H9 (cell line): ENCODE results near the gene PPFIBP2. TPM values are rescaled to one million over a fixed set of nuclear protein-coding genes. Genes with fewer than 3 reads are reported as not detected.
A peak's percentile ranks its signal among the peaks of the same experiment; 100 is the strongest.

Experiments used
- DNase-seq: peaks from one replicate; pipeline ENCODE4 v3.0.0-alpha.2; 2017
- H2AFZ ChIP-seq: one replicate; pipeline ENCODE4 v1.6.1; 2013; ENCODE audit warnings: mild to moderate bottlenecking, low read length, control low read depth, moderate library complexity
- H2AK5ac ChIP-seq: 2 replicates; pipeline ENCODE4 v1.6.1; 2013; ENCODE audit warnings: low read length, control low read depth, mixed read lengths; ENCODE audit not compliant: insufficient read length
- H2BK120ac ChIP-seq: one replicate; pipeline ENCODE4 v1.6.1; 2013; ENCODE audit warnings: low read depth, mild to moderate bottlenecking, low read length, control low read depth, inconsistent platforms; ENCODE audit not compliant: poor library complexity, severe bottlenecking
- H2BK12ac ChIP-seq: 2 replicates; pipeline ENCODE4 v1.6.1; 2013; ENCODE audit warnings: low read length, control low read depth, mixed read lengths, low read depth; ENCODE audit not compliant: insufficient read length
- H2BK15ac ChIP-seq: 2 replicates; pipeline ENCODE4 v1.6.1; 2013; ENCODE audit warnings: low read depth, low read length, control low read depth
- H2BK20ac ChIP-seq: one replicate; pipeline ENCODE4 v1.6.1; 2013; ENCODE audit warnings: low read depth, mild to moderate bottlenecking, low read length, control low read depth, inconsistent platforms; ENCODE audit not compliant: poor library complexity, severe bottlenecking
- H2BK5ac ChIP-seq: 2 replicates; pipeline ENCODE4 v1.6.1; 2013; ENCODE audit warnings: low read length, control low read depth, mixed read lengths; ENCODE audit not compliant: insufficient read length
- H3K14ac ChIP-seq: 2 replicates; pipeline ENCODE4 v1.6.1; 2013; ENCODE audit warnings: low read length, control low read depth; ENCODE audit not compliant: insufficient read depth
- H3K18ac ChIP-seq: 2 replicates; pipeline ENCODE4 v1.6.1; 2013; ENCODE audit warnings: low read depth, mild to moderate bottlenecking, mixed read lengths, low read length, control low read depth; ENCODE audit not compliant: insufficient read length
- H3K23ac ChIP-seq: 2 replicates; pipeline ENCODE4 v1.6.1; 2013; ENCODE audit warnings: low read length, control low read depth, mixed read lengths, low read depth; ENCODE audit not compliant: insufficient read length
- H3K23me2 ChIP-seq: 2 replicates; pipeline ENCODE4 v1.6.1; 2013; ENCODE audit warnings: low read depth, mild to moderate bottlenecking, mixed read lengths, low read length, control low read depth; ENCODE audit not compliant: insufficient read length, poor library complexity, severe bottlenecking
- H3K27ac ChIP-seq: 2 replicates; pipeline ENCODE4 v1.5.1; 2013; ENCODE audit warnings: low read length, control low read depth, mixed read lengths, low read depth; ENCODE audit not compliant: insufficient read length
- H3K27me3 ChIP-seq: 2 replicates; pipeline ENCODE4 v1.6.1; 2013; ENCODE audit warnings: low read length, control low read depth, inconsistent platforms; ENCODE audit not compliant: insufficient read depth
- H3K4ac ChIP-seq: 2 replicates; pipeline ENCODE4 v1.6.1; 2013; ENCODE audit warnings: low read depth, mild to moderate bottlenecking, control low read depth, inconsistent platforms, low read length, moderate library complexity
- H3K4me1 ChIP-seq: 2 replicates; pipeline ENCODE4 v1.6.1; 2013; ENCODE audit warnings: low read length, control low read depth, inconsistent platforms; ENCODE audit not compliant: insufficient read depth
- H3K4me2 ChIP-seq: 2 replicates; pipeline ENCODE4 v1.6.1; 2013; ENCODE audit warnings: low read length, control low read depth, mixed read lengths; ENCODE audit not compliant: insufficient read length, insufficient read depth
- H3K56ac ChIP-seq: 2 replicates; pipeline ENCODE4 v1.6.1; 2013; ENCODE audit warnings: low read depth, mild to moderate bottlenecking, mixed read lengths, low read length, control low read depth; ENCODE audit not compliant: insufficient read length
- H3K79me1 ChIP-seq: 2 replicates; pipeline ENCODE4 v1.6.1; 2013; ENCODE audit warnings: low read depth, mild to moderate bottlenecking, moderate library complexity, low read length, control low read depth, inconsistent platforms; ENCODE audit not compliant: insufficient read depth, poor library complexity, severe bottlenecking
- H3K79me2 ChIP-seq: 2 replicates; pipeline ENCODE4 v1.6.1; 2013; ENCODE audit warnings: low read length, control low read depth, inconsistent platforms; ENCODE audit not compliant: insufficient read depth
- H3K9ac ChIP-seq: 2 replicates; pipeline ENCODE4 v1.6.1; 2013; ENCODE audit warnings: low read length, control low read depth, mixed read lengths; ENCODE audit not compliant: insufficient read length; ENCODE audit errors: extremely low read depth
- H3K9me3 ChIP-seq: one replicate; pipeline ENCODE4 v1.6.1; 2013; ENCODE audit warnings: low read depth, low read length, inconsistent platforms; ENCODE audit not compliant: control insufficient read depth
- H3T11ph ChIP-seq: one replicate; pipeline ENCODE4 v1.6.1; 2013; ENCODE audit warnings: mild to moderate bottlenecking, low read length, control low read depth, inconsistent platforms
- H4K20me1 ChIP-seq: one replicate; pipeline ENCODE4 v1.6.1; 2013; ENCODE audit not compliant: control insufficient read depth, insufficient read length, insufficient read depth
- H4K5ac ChIP-seq: 2 replicates; pipeline ENCODE4 v1.6.1; 2013; ENCODE audit warnings: low read depth, mild to moderate bottlenecking, mixed read lengths, low read length, control low read depth; ENCODE audit not compliant: insufficient read length
- H4K8ac ChIP-seq: replicated peaks from 2 replicates; pipeline ENCODE4 v1.6.1; 2013; ENCODE audit warnings: low read length, control low read depth, mixed read lengths, low read depth; ENCODE audit not compliant: insufficient read length
- H4K91ac ChIP-seq: 2 replicates; pipeline ENCODE4 v1.6.1; 2013; ENCODE audit warnings: low read depth, mild to moderate bottlenecking, moderate library complexity, mixed read lengths, low read length, control low read depth; ENCODE audit not compliant: insufficient read length
- H3K27ac Mint-ChIP-seq, 3 experiments: 2 replicates in 2 of 3; 3 replicates in 1 of 3; pipeline ENCODE4 v1.8.0; 2020 to 2021; ENCODE audit warnings: mixed read lengths in 3 of 3, mild to moderate bottlenecking in 1 of 3, moderate library complexity in 1 of 3
- H3K27me3 Mint-ChIP-seq: 2 replicates; pipeline ENCODE4 v1.8.0; 2021; ENCODE audit warnings: low read depth, mild to moderate bottlenecking, moderate library complexity, mixed read lengths
- H3K36me3 Mint-ChIP-seq, 3 experiments: 2 replicates in 2 of 3; 3 replicates in 1 of 3; pipeline ENCODE4 v1.8.0; 2020 to 2021; ENCODE audit warnings: low read depth in 3 of 3, mixed read lengths in 3 of 3; ENCODE audit not compliant: insufficient read depth in 1 of 3
- H3K4me1 Mint-ChIP-seq, 2 experiments: 2 replicates each; pipeline ENCODE4 v1.8.0; 2020; ENCODE audit warnings: mixed read lengths in 2 of 2
- H3K4me3 Mint-ChIP-seq, 2 experiments: 2 replicates in 1 of 2; 3 replicates in 1 of 2; pipeline ENCODE4 v1.8.0; 2020 to 2021; ENCODE audit warnings: mild to moderate bottlenecking in 2 of 2, mixed read lengths in 2 of 2, moderate library complexity in 1 of 2
- H3K9me3 Mint-ChIP-seq, 2 experiments: 2 replicates in 1 of 2; 3 replicates in 1 of 2; pipeline ENCODE4 v1.8.0; 2020; ENCODE audit warnings: mild to moderate bottlenecking in 2 of 2, mixed read lengths in 2 of 2, moderate library complexity in 1 of 2
- WGBS: extraction: QIAGEN DNeasy Blood & Tissue Kit; methylation state at CpG from one replicate; pipeline ENCODE4 v1.1.7; 2013; ENCODE audit warnings: missing lambda C conversion rate, low lambda C conversion rate, mixed read lengths; ENCODE audit not compliant: insufficient read length; ENCODE audit errors: extremely low coverage; 5-methylcytosine and 5-hydroxymethylcytosine counted together
- total RNA-seq: library from RNA; stranded (reverse); gene quantifications from 2 replicates; pipeline ENCODE4 v1.2.1, GENCODE V29; 2021
- TF ChIP-seq, protein P1 (sequence below): fragments of 200-600 bp; sonication (generic); conservative IDR thresholded peaks from 3 replicates; pipeline ENCODE4 v1.8.0; 2021; ENCODE audit warnings: antibody characterized with exemption, mild to moderate bottlenecking

Gene PPFIBP2
- total RNA-seq, 1 experiment from 2014 or later, result 8.3 TPM

DNA sequence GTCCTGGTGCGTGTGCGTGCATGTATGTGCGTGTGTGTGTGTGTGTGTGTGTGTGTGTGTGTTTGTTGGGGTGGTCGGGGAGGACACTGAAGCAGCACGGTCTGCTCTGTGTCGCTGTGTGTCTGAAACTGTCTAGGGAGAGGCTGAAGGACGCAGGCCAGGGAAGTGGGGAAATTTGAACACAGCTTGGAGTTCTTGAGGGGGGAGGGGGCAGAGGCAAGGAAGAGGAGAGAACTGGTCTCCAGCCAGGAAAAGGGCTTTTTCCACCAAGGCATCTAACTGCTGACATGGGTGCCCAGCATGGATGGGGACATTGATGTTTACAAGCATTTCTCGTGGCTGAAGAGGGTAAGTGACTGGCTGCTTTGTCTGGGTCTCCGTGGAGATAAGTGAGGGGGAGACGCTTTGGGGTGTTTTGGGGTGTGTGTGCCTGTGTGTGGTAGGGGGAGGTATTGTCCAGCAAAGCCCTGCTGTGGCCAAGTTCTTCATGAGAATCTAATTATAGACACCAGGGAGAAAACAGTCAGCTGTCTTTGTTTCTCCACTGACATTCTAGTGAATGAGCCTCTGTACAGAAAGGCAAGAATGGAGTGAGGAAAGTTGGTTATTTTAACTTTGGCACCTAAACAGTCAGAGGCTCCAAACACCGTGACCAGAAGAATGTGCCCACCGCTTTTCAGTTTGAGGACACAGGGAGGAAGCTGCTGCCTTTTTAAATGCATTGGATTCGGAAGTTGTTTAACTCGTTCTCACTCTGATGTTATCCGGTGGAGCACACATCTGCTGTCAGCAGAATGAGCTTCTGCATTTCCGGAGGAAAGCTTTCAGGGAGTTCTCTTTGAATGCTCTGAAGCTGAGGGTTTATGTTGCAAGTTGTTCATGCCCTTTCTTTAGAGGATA is 63.7 kb downstream of the PPFIBP2 start:
- Mint-ChIP-seq H3K36me3 (no peaks in the 10 kb centered on the region), H3K9me3 (no peaks in the 10 kb centered on the region), H3K27ac (peak overlapping the region; percentile 58 to 93 (median 85)), H3K4me1 (peaks cover 55 to 59% of the 10 kb centered on the region in 2 experiments), H3K27me3 (no peaks in the 10 kb centered on the region; the same call in 1 of the 2 replicates), H3K4me3 (peak overlapping the region; percentile 0 to 55; a peak in 3 of 5 replicates)
- Histone ChIP-seq H4K5ac (no peak overlapping the region), H4K20me1 (no peaks in the 10 kb centered on the region), H3K14ac (peak overlapping the region; percentile 69), H2BK12ac (no peak overlapping the region), H2BK20ac (peak overlapping the region; percentile 76), H3K9me3 (no peaks in the 10 kb centered on the region), H3K27ac (peak overlapping the region; percentile 11), H4K91ac (no peak overlapping the region), H3K23ac (no peak overlapping the region), H2BK120ac (no peak overlapping the region), H3K4me2 (peak overlapping the region; percentile 42), H3T11ph (no peak overlapping the region), H2BK15ac (no peak overlapping the region), H3K4me1 (peaks cover 18% of the 10 kb centered on the region; the same call in 1 of the 2 replicates), H3K56ac (peak overlapping the region; percentile 76), H4K8ac (no peak overlapping the region), H3K4ac (no peak overlapping the region), H2BK5ac (no peak overlapping the region), H2AFZ (no peak overlapping the region), H3K23me2 (no peaks in the 10 kb centered on the region), H3K79me2 (no peaks in the 10 kb centered on the region), H3K79me1 (no peaks in the 10 kb centered on the region), H3K9ac (peak overlapping the region; percentile 4), H3K27me3 (no peaks in the 10 kb centered on the region), H3K18ac (peak overlapping the region; percentile 70), H2AK5ac (peak overlapping the region; percentile 39)
- no CpG with 5 or more reads among the region's 16 CpGs for WGBS
- peak; percentile 44 for DNase-seq
- TF ChIP-seq, protein P1, sequence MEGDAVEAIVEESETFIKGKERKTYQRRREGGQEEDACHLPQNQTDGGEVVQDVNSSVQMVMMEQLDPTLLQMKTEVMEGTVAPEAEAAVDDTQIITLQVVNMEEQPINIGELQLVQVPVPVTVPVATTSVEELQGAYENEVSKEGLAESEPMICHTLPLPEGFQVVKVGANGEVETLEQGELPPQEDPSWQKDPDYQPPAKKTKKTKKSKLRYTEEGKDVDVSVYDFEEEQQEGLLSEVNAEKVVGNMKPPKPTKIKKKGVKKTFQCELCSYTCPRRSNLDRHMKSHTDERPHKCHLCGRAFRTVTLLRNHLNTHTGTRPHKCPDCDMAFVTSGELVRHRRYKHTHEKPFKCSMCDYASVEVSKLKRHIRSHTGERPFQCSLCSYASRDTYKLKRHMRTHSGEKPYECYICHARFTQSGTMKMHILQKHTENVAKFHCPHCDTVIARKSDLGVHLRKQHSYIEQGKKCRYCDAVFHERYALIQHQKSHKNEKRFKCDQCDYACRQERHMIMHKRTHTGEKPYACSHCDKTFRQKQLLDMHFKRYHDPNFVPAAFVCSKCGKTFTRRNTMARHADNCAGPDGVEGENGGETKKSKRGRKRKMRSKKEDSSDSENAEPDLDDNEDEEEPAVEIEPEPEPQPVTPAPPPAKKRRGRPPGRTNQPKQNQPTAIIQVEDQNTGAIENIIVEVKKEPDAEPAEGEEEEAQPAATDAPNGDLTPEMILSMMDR, result no peak
